Fibroblast of lung (primary cell): ENCODE data around the gene ASCC3. TPM values are rescaled to one million over a fixed set of nuclear protein-coding genes. Genes with fewer than 3 reads are reported as not detected.

Experiments
- DNase-seq, 2 donors: peaks; one replicate each; pipeline versions ENCODE4 v3.0.0 to v3.0.0-alpha.2; 2010; ENCODE audit warnings: low read depth in 2 of 2
- H2AFZ ChIP-seq: 2 replicates; pipeline ENCODE4 v1.5.1; 2012; ENCODE audit warnings: low read length, control low read depth, inconsistent platforms
- H3K27ac ChIP-seq: 2 replicates; pipeline ENCODE4 v1.5.1; 2011; ENCODE audit warnings: low read length, control low read depth; ENCODE audit not compliant: insufficient read depth
- H3K27me3 ChIP-seq: 2 replicates; pipeline ENCODE4 v1.5.1; 2011; ENCODE audit warnings: mild to moderate bottlenecking, low read length; ENCODE audit not compliant: control insufficient read depth, insufficient read depth
- H3K36me3 ChIP-seq: 2 replicates; pipeline ENCODE4 v1.5.1; 2011; ENCODE audit warnings: low read length; ENCODE audit not compliant: control insufficient read depth, insufficient read depth
- H3K4me1 ChIP-seq: 2 replicates; pipeline ENCODE4 v1.5.1; 2011; ENCODE audit warnings: low read length; ENCODE audit not compliant: control insufficient read depth, insufficient read depth; ENCODE audit errors: extremely low read depth
- H3K4me2 ChIP-seq: 2 replicates; pipeline ENCODE4 v1.5.1; 2011; ENCODE audit warnings: low read length, control low read depth; ENCODE audit not compliant: insufficient read depth; ENCODE audit errors: extremely low read depth
- H3K4me3 ChIP-seq, 4 experiments: fragments of 200-600 bp in 1 of 4; sonication (generic) in 1 of 4; replicated peaks in 1 of 4; 2 replicates each; pipeline ENCODE4 v1.5.1; 2011 to 2016; ENCODE audit warnings: low read length in 4 of 4, low read depth in 3 of 4, mild to moderate bottlenecking in 3 of 4, control low read depth in 2 of 4, inconsistent platforms in 1 of 4, mixed read lengths in 1 of 4; ENCODE audit not compliant: insufficient read depth in 1 of 4; ENCODE audit errors: control extremely low read depth in 1 of 4
- H3K79me2 ChIP-seq: 2 replicates; pipeline ENCODE4 v1.5.1; 2012; ENCODE audit warnings: mild to moderate bottlenecking, low read length, inconsistent platforms; ENCODE audit not compliant: control insufficient read depth, insufficient read depth
- H3K9ac ChIP-seq: 2 replicates; pipeline ENCODE4 v1.5.1; 2011; ENCODE audit warnings: mild to moderate bottlenecking, low read length, control low read depth; ENCODE audit not compliant: insufficient read depth
- H3K9me3 ChIP-seq: 2 replicates; pipeline ENCODE4 v1.5.1; 2012; ENCODE audit warnings: low read depth, low read length; ENCODE audit not compliant: control insufficient read depth, insufficient read depth
- H4K20me1 ChIP-seq: 2 replicates; pipeline ENCODE4 v1.5.1; 2011; ENCODE audit warnings: low read length; ENCODE audit not compliant: control insufficient read depth, insufficient read depth; ENCODE audit errors: extremely low read depth
- CTCF ChIP-seq, 2 donors: IDR thresholded peaks in 1 of 2; conservative IDR thresholded peaks in 1 of 2; 1 replicate in 1 of 2; 2 replicates in 1 of 2; pipeline ENCODE4 v1.5.1; 2011 to 2012; ENCODE audit warnings: low read length in 2 of 2, control low read depth in 1 of 2, inconsistent platforms in 1 of 2, low read depth in 1 of 2, mild to moderate bottlenecking in 1 of 2
- EZH2 ChIP-seq: IDR thresholded peaks from 2 replicates; pipeline ENCODE4 v1.5.1; 2012; ENCODE audit warnings: low read length, control low read depth, mild to moderate bottlenecking; ENCODE audit errors: missing control alignments
- polyA plus RNA-seq, 2 donors: library from polyadenylated mRNA; depleted of rRNA in 1 of 2; stranded (reverse) in 1 of 2; unstranded in 1 of 2; fragments of >200 nt; gene quantifications; 2 replicates each; pipeline ENCODE4 v1.2.1, GENCODE V29; 2011 to 2012; ENCODE audit warnings: missing spikeins in 1 of 2
- total RNA-seq: library from RNA; depleted of rRNA; stranded (reverse); fragments of >200 nt; gene quantifications from 2 replicates; pipeline ENCODE4 v1.2.1, GENCODE V29; 2014

ASCC3 gene
- total and polyA plus RNA-seq, 2 donors (not counting 1 experiment from before 2014, with no cell fraction given), result 36.2 to 75.3 TPM

- H3K4me2 ChIP-seq, result no peak overlapping the region
- no peaks in the 10 kb centered on the region for H3K4me1 ChIP-seq
- no peak overlapping the region for H2AFZ ChIP-seq
- H3K4me3 ChIP-seq, result no peak overlapping the region
- no peaks in the 10 kb centered on the region for H3K36me3 ChIP-seq
- H3K9ac ChIP-seq, result no peak overlapping the region
- no peaks in the 10 kb centered on the region for H3K9me3 ChIP-seq
- no peaks in the 10 kb centered on the region for H3K79me2 ChIP-seq
- H3K27ac ChIP-seq, result no peak overlapping the region
- DNase-seq, result no peak
- H3K27me3 ChIP-seq, result no peaks in the 10 kb centered on the region
- H4K20me1 ChIP-seq, result no peaks in the 10 kb centered on the region
- TF ChIP-seq CTCF (conservative IDR thresholded peaks at IDR 0.05 in 1 of 2, IDR thresholded peaks at IDR 0.05 in 1 of 2; ENCODE audit: low read depth in 1 of 2, low read length in 2 of 2) (no peak), EZH2 (no peak)
Observed at GRCh38 chr6:100701728-100702127, 179.4 kb downstream of the ASCC3 start.

- Histone ChIP-seq H2AFZ (no peak overlapping the region), H3K27me3 (no peaks in the 10 kb centered on the region), H3K4me1 (no peaks in the 10 kb centered on the region), H3K9ac (no peak overlapping the region), H3K79me2 (no peaks in the 10 kb centered on the region), H3K36me3 (no peaks in the 10 kb centered on the region), H3K9me3 (no peaks in the 10 kb centered on the region), H3K27ac (no peak overlapping the region), H4K20me1 (no peaks in the 10 kb centered on the region), H3K4me2 (no peak overlapping the region), H3K4me3 (no peak overlapping the region)
- no peak for DNase-seq
- TF ChIP-seq EZH2 (no peak), CTCF (conservative IDR thresholded peaks at IDR 0.05 in 1 of 2, IDR thresholded peaks at IDR 0.05 in 1 of 2; ENCODE audit: low read depth in 1 of 2, low read length in 2 of 2) (no peak)
Observed at GRCh38 chr6:100700009-100700408, 181.1 kb downstream of the ASCC3 start.

GRCh38 chr6:100695445-100695844, 185.7 kb downstream of the ASCC3 start:
- Histone ChIP-seq H2AFZ (no peak overlapping the region), H3K27ac (no peak overlapping the region), H3K36me3 (no peaks in the 10 kb centered on the region)

More at GRCh38 chr6:100695445-100695844, 185.7 kb downstream of the ASCC3 start:
- H3K4me2 ChIP-seq, result no peak overlapping the region
- no peaks in the 10 kb centered on the region for H3K27me3 ChIP-seq
- H3K79me2 ChIP-seq, result no peaks in the 10 kb centered on the region
- no peaks in the 10 kb centered on the region for H3K4me1 ChIP-seq
- no peak overlapping the region for H3K9ac ChIP-seq
- no peaks in the 10 kb centered on the region for H3K9me3 ChIP-seq
- no peak overlapping the region for H3K4me3 ChIP-seq
- no peak for TF ChIP-seq CTCF (conservative IDR thresholded peaks at IDR 0.05 in 1 of 2, IDR thresholded peaks at IDR 0.05 in 1 of 2; ENCODE audit: low read depth in 1 of 2, low read length in 2 of 2)
- TF ChIP-seq EZH2, result no peak
- no peaks in the 10 kb centered on the region for H4K20me1 ChIP-seq
- no peak for DNase-seq
